ENCODE data around the gene SAMD4B. TPM values are rescaled to one million over a fixed set of nuclear protein-coding genes. Genes with fewer than 3 reads are reported as not detected.

The SAMD4B gene
- total RNA-seq, 1 donor = 85.0 TPM

DNA sequence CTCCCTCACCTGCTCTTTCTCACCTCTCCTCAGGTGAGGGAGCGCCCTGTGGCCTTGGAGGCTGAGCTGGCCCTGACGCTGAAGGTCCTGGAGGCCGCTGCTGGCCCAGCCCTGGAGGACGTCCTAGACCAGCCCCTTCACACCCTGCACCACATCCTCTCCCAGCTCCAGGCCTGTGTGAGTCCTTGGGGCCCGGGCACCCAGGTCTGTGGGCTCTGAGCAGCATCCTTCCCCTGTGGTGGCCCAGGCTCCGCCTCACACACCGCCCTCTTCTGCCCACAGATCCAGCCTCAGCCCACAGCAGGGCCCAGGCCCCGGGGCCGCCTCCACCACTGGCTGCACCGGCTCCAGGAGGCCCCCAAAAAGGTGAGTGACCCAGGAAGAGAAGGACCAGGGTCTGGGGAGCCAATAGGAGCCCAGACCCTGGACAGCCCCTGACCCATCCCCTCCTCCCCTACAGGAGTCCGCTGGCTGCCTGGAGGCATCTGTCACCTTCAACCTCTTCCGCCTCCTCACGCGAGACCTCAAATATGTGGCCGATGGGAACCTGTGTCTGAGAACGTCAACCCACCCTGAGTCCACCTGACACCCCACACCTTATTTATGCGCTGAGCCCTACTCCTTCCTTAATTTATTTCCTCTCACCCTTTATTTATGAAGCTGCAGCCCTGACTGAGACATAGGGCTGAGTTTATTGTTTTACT is 44.1 kb upstream of the SAMD4B start:
- Histone ChIP-seq H3K4me3 (ENCODE audit: insufficient read depth, low read length) (no peak overlapping the region), H3K79me2 (ENCODE audit: insufficient read depth, low read length) (no peaks in the 10 kb centered on the region), H3K36me3 (ENCODE audit: insufficient read depth, low read length) (no peaks in the 10 kb centered on the region), H3K4me1 (ENCODE audit: insufficient read depth, low read length) (no peaks in the 10 kb centered on the region), H3K27ac (ENCODE audit: low read depth, low read length) (no peak overlapping the region), H3K9me3 (ENCODE audit: low read depth, low read length) (no peaks in the 10 kb centered on the region), H3K4me2 (ENCODE audit: insufficient read depth, low read length) (no peak overlapping the region), H4K20me1 (ENCODE audit: insufficient read depth, low read length) (no peaks in the 10 kb centered on the region), H3K27me3 (ENCODE audit: insufficient read depth, low read length) (peaks cover 5% of the 10 kb centered on the region), H2AFZ (ENCODE audit: low read length) (no peak overlapping the region)
- TF ChIP-seq, protein P1, sequence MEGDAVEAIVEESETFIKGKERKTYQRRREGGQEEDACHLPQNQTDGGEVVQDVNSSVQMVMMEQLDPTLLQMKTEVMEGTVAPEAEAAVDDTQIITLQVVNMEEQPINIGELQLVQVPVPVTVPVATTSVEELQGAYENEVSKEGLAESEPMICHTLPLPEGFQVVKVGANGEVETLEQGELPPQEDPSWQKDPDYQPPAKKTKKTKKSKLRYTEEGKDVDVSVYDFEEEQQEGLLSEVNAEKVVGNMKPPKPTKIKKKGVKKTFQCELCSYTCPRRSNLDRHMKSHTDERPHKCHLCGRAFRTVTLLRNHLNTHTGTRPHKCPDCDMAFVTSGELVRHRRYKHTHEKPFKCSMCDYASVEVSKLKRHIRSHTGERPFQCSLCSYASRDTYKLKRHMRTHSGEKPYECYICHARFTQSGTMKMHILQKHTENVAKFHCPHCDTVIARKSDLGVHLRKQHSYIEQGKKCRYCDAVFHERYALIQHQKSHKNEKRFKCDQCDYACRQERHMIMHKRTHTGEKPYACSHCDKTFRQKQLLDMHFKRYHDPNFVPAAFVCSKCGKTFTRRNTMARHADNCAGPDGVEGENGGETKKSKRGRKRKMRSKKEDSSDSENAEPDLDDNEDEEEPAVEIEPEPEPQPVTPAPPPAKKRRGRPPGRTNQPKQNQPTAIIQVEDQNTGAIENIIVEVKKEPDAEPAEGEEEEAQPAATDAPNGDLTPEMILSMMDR (IDR thresholded peaks at IDR 0.05; ENCODE audit: extremely low read depth, low read depth, low read length) = no peak
- DNase-seq (ENCODE audit: insufficient read length, low spot score, missing footprints) = no peak

DNA sequence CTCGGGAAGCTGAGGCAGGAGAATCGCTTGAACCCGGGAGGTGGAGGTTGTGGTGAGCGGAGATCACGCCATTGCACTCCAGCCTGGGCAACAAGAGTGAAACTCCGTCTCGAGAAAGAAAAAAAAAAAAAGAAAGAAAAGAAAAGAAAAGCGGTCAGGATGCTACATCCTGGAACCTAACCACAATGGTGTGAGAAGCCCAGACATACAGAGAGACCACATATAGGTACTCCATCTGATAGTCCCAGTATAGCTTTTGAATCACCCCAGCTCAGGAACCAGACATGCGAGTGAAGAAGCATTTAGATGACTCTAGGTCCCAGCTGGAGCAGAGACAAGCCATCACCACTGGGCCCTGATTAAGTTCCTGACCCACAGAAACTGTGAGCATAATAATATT is 42.8 kb upstream of the SAMD4B start:
- DNase-seq (ENCODE audit: insufficient read length, low spot score, missing footprints) = no peak
- no peaks in the 10 kb centered on the region for H4K20me1 ChIP-seq (ENCODE audit: insufficient read depth, low read length)
- H3K4me3 ChIP-seq (ENCODE audit: insufficient read depth, low read length) = no peak overlapping the region
- no peaks in the 10 kb centered on the region for H3K36me3 ChIP-seq (ENCODE audit: insufficient read depth, low read length)
- no peak overlapping the region for H3K4me2 ChIP-seq (ENCODE audit: insufficient read depth, low read length)
- H3K79me2 ChIP-seq (ENCODE audit: insufficient read depth, low read length) = no peaks in the 10 kb centered on the region
- TF ChIP-seq, protein P1 (IDR thresholded peaks at IDR 0.05; ENCODE audit: extremely low read depth, low read depth, low read length) = no peak
- H3K4me1 ChIP-seq (ENCODE audit: insufficient read depth, low read length) = no peaks in the 10 kb centered on the region
- H3K27ac ChIP-seq (ENCODE audit: low read depth, low read length) = no peak overlapping the region
- H3K9me3 ChIP-seq (ENCODE audit: low read depth, low read length) = no peaks in the 10 kb centered on the region
- H2AFZ ChIP-seq (ENCODE audit: low read length) = no peak overlapping the region
- peaks cover 5% of the 10 kb centered on the region for H3K27me3 ChIP-seq (ENCODE audit: insufficient read depth, low read length)

DNA sequence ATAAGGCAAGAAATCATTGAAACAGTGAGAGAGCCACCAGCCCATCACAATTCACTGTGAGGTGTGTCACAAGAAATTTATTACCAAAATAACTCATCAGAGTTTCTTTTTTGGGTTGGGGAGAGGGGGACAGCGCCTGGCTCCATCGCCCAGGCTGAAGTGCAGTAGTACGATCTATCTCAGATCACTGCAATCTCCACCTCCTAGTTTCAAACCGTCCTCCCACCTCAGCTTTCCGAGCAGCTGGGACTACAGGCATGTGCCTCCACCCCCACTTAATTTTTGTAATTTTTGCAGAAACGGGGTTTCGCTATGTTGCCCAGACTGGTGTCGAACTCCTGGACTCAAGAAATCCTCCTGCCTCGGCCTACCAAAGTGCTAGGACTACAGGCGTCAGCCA is 42.4 kb upstream of the SAMD4B start:
- Histone ChIP-seq H3K27me3 (ENCODE audit: insufficient read depth, low read length) (peaks cover 7% of the 10 kb centered on the region), H3K9me3 (ENCODE audit: low read depth, low read length) (no peaks in the 10 kb centered on the region), H3K4me1 (ENCODE audit: insufficient read depth, low read length) (no peaks in the 10 kb centered on the region), H3K36me3 (ENCODE audit: insufficient read depth, low read length) (no peaks in the 10 kb centered on the region), H3K4me3 (ENCODE audit: insufficient read depth, low read length) (no peak overlapping the region), H4K20me1 (ENCODE audit: insufficient read depth, low read length) (no peaks in the 10 kb centered on the region), H2AFZ (ENCODE audit: low read length) (no peak overlapping the region), H3K79me2 (ENCODE audit: insufficient read depth, low read length) (no peaks in the 10 kb centered on the region), H3K27ac (ENCODE audit: low read depth, low read length) (no peak overlapping the region), H3K4me2 (ENCODE audit: insufficient read depth, low read length) (no peak overlapping the region)
- DNase-seq (ENCODE audit: insufficient read length, low spot score, missing footprints) = no peak
- TF ChIP-seq, protein P1 (IDR thresholded peaks at IDR 0.05; ENCODE audit: extremely low read depth, low read depth, low read length) = no peak

DNA sequence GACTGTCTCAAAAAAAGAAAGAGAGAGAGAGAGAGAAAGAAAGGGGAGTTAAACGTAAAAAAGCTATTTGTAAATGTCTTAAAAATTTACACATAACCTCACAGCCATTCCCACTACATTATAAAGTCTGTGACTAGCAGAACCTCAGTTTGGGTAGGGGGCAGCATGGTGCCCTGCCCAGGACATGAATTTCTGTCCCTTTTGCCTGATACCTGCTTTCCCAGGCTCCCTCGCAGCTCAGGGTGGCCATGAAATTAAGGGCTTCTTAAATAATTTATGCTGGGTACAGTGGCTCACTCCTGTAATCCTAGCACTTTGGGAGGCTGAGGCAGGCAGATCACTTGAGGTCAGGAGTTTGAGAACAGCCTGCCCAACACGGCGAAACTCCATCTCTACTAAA is 41.2 kb upstream of the SAMD4B start:
- H3K27me3 ChIP-seq (ENCODE audit: insufficient read depth, low read length) = peaks cover 19% of the 10 kb centered on the region
- no peak overlapping the region for H3K4me3 ChIP-seq (ENCODE audit: insufficient read depth, low read length)
- no peak overlapping the region for H3K27ac ChIP-seq (ENCODE audit: low read depth, low read length)
- no peaks in the 10 kb centered on the region for H3K9me3 ChIP-seq (ENCODE audit: low read depth, low read length)
- no peaks in the 10 kb centered on the region for H3K4me1 ChIP-seq (ENCODE audit: insufficient read depth, low read length)
- no peak for DNase-seq (ENCODE audit: insufficient read length, low spot score, missing footprints)
- TF ChIP-seq, protein P1 (IDR thresholded peaks at IDR 0.05; ENCODE audit: extremely low read depth, low read depth, low read length) = no peak
- no peak overlapping the region for H2AFZ ChIP-seq (ENCODE audit: low read length)
- no peaks in the 10 kb centered on the region for H3K79me2 ChIP-seq (ENCODE audit: insufficient read depth, low read length)
- no peaks in the 10 kb centered on the region for H3K36me3 ChIP-seq (ENCODE audit: insufficient read depth, low read length)
- H3K4me2 ChIP-seq (ENCODE audit: insufficient read depth, low read length) = no peak overlapping the region
- H4K20me1 ChIP-seq (ENCODE audit: insufficient read depth, low read length) = no peaks in the 10 kb centered on the region

Data from osteoblast (primary cell).